B cell (primary cell): ENCODE data around the gene RACK1.

ENCODE experiments used
- CTCF ChIP-seq: fragments of 200-600 bp; IDR thresholded peaks from one replicate; pipeline ENCODE4 v1.8.0; 2022; ENCODE audit warnings: antibody characterized with exemption, mild to moderate bottlenecking
- EZH2 ChIP-seq: IDR thresholded peaks from 2 replicates; pipeline ENCODE4 v1.6.1; 2012; ENCODE audit warnings: borderline replicate concordance, low read depth, mild to moderate bottlenecking, moderate library complexity, low read length; ENCODE audit not compliant: insufficient read depth, poor library complexity, severe bottlenecking

GRCh38 chr5:181248277-181248676 is 4.6 kb upstream of the RACK1 start:
- TF ChIP-seq CTCF (no peak), EZH2 (no peak)
